HEK293T (cell line): ENCODE measurements around the gene SDHA.

Experiments
- CTCF ChIA-PET: fragments of 350-600 bp; formaldehyde crosslinking; extraction: SDS; loops from one replicate; lab custom pipeline; 2021; ENCODE audit warnings: antibody characterized with exemption, inconsistent platforms; lab: Yijun Ruan, JAX
- POLR2A ChIA-PET: fragments of 350-600 bp; formaldehyde crosslinking; extraction: SDS; loops from one replicate; lab custom pipeline; 2020; ENCODE audit warnings: antibody characterized with exemption, inconsistent platforms; lab: Yijun Ruan, JAX
- DNase-seq: peaks from one replicate; pipeline ENCODE4 v3.0.0; 2012; ENCODE audit warnings: mixed read lengths; ENCODE audit errors: extremely low spot score
- ARNT ChIP-seq: fragments of 450-650 bp; IDR thresholded peaks from 2 replicates; pipeline ENCODE4 v1.6.1; 2017; ENCODE audit warnings: mild to moderate bottlenecking
- BHLHE40 ChIP-seq: fragments of 450-650 bp; IDR thresholded peaks from 2 replicates; pipeline ENCODE4 v1.6.1; 2016; ENCODE audit warnings: mild to moderate bottlenecking, moderate library complexity, borderline replicate concordance
- CTBP1 ChIP-seq: fragments of 450-650 bp; IDR thresholded peaks from 2 replicates; pipeline ENCODE4 v1.6.1; 2016; ENCODE audit warnings: borderline replicate concordance
- ELF4 ChIP-seq: fragments of 450-650 bp; IDR thresholded peaks from 2 replicates; pipeline ENCODE4 v1.6.1; 2017; ENCODE audit warnings: antibody characterized with exemption
- FOXA1 ChIP-seq: fragments of 450-650 bp; IDR thresholded peaks from 2 replicates; pipeline ENCODE4 v1.6.1; 2016; ENCODE audit warnings: mild to moderate bottlenecking
- FOXK2 ChIP-seq: fragments of 450-650 bp; IDR thresholded peaks from 2 replicates; pipeline ENCODE4 v1.6.1; 2016; ENCODE audit warnings: mild to moderate bottlenecking
- FOXM1 ChIP-seq: fragments of 450-650 bp; IDR thresholded peaks from 2 replicates; pipeline ENCODE4 v1.6.1; 2017; ENCODE audit warnings: mild to moderate bottlenecking, borderline replicate concordance
- HDGF ChIP-seq: fragments of 450-650 bp; IDR thresholded peaks from 2 replicates; pipeline ENCODE4 v1.6.1; 2017; ENCODE audit warnings: antibody characterized with exemption, borderline replicate concordance
- L3MBTL2 ChIP-seq: fragments of 450-650 bp; conservative IDR thresholded peaks from 2 replicates; pipeline ENCODE4 v1.6.1; 2016; ENCODE audit warnings: mild to moderate bottlenecking
- LEF1 ChIP-seq: fragments of 450-650 bp; IDR thresholded peaks from 2 replicates; pipeline ENCODE4 v1.6.1; 2017; ENCODE audit warnings: mild to moderate bottlenecking, borderline replicate concordance
- NFRKB ChIP-seq: fragments of 450-650 bp; IDR thresholded peaks from 2 replicates; pipeline ENCODE4 v1.6.1; 2016; ENCODE audit warnings: mild to moderate bottlenecking, moderate library complexity
- SP1 ChIP-seq: fragments of 450-650 bp; IDR thresholded peaks from 2 replicates; pipeline ENCODE4 v1.6.1; 2017
- SUZ12 ChIP-seq: fragments of 450-650 bp; IDR thresholded peaks from 2 replicates; pipeline ENCODE4 v1.6.1; 2016; ENCODE audit warnings: mild to moderate bottlenecking
- TARDBP ChIP-seq: fragments of 450-650 bp; IDR thresholded peaks from 2 replicates; pipeline ENCODE4 v1.6.1; 2016
- ZNF384 ChIP-seq: fragments of 450-650 bp; IDR thresholded peaks from 2 replicates; pipeline ENCODE4 v1.6.1; 2016
- TF ChIP-seq, protein P1 (sequence below): fragments of 450-650 bp; IDR thresholded peaks from 2 replicates; pipeline ENCODE4 v1.6.1; 2016

SDHA gene

DNA sequence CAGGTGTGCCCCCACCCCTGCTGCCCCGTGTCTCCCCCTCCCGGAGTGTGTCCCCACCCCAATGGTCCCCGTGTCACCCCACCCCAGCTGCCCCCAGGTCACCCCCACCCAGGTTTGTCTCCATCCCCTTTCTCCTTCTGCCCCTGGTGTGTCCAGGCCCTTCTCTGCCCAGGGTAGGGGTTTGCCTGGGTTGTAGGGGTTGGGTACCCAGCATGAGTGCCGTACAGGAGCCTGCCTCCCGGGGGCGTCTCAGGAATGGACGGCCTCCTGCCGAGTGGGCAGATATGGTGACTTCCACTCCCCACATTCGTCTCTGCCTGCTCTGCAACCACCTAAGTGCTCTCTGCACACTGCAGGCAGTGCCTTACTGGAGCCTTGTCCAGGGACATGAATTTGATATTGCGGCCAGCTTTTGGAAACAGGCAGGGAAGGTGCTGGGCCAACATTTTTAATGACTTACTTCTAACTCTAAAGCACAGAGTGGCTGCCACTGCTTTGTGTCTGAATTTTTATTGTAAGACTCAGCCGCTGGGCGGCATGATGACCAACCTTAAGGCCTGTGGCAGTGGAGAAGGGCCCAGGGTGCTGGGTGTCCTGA is 20.1 kb upstream of the SDHA start:
- no peak for TF ChIP-seq L3MBTL2
- no peak for TF ChIP-seq NFRKB
- TF ChIP-seq ZNF384 = no peak
- TF ChIP-seq, protein P1, sequence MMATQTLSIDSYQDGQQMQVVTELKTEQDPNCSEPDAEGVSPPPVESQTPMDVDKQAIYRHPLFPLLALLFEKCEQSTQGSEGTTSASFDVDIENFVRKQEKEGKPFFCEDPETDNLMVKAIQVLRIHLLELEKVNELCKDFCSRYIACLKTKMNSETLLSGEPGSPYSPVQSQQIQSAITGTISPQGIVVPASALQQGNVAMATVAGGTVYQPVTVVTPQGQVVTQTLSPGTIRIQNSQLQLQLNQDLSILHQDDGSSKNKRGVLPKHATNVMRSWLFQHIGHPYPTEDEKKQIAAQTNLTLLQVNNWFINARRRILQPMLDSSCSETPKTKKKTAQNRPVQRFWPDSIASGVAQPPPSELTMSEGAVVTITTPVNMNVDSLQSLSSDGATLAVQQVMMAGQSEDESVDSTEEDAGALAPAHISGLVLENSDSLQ = no peak
- TF ChIP-seq SUZ12 = no peak
- no peak for TF ChIP-seq BHLHE40
- TF ChIP-seq FOXM1 = no peak
- no peak for TF ChIP-seq ELF4
- no peak for TF ChIP-seq FOXK2
- TF ChIP-seq HDGF = no peak
- TF ChIP-seq LEF1 = no peak
- TF ChIP-seq ARNT = no peak
- TF ChIP-seq CTBP1 = no peak
- TF ChIP-seq FOXA1 = no peak
- no peak for TF ChIP-seq TARDBP
- no peak for TF ChIP-seq SP1
- POLR2A ChIA-PET = no interaction called here
- peak; percentile 27 for DNase-seq
- CTCF ChIA-PET = no interaction called here

DNA sequence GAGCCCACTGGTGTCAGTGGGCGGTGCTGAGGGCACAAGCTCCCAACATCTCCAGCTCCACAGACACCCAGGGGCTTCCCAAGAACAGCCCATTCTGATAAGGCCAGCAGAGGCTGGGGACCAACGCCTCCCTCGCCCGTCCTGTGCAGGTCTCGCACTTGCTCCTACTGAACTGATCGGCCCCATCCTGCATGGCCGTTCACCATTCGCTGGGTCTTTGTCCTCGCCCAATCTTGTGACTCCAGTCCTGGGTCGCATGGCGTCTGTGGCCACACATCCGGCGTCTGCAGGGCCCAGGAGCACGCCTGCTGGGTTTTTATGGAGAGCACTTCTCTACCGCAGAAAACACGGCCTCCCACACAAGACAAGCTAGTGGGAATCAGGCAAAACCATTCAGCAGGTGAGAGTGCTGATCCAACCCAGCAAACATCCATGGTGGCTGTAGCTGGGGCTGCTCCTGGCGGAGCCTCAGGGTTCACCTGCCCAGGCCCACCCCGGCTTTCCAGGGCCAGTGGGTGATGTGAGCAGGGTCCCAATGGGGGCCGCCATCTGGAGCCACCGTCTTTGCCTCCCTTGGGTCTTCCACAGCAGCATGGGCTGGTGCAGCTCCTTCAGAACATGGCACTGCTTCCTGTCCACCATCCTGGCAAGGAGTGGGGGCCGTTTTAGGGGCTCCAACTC is 19.5 kb upstream of the SDHA start:
- no peak for TF ChIP-seq SP1
- no peak for TF ChIP-seq TARDBP
- TF ChIP-seq HDGF = no peak
- TF ChIP-seq FOXK2 = no peak
- no peak for TF ChIP-seq NFRKB
- TF ChIP-seq SUZ12 = no peak
- no peak for TF ChIP-seq ARNT
- TF ChIP-seq L3MBTL2 = no peak
- TF ChIP-seq BHLHE40 = no peak
- TF ChIP-seq LEF1 = no peak
- TF ChIP-seq, protein P1 = no peak
- TF ChIP-seq ZNF384 = no peak
- TF ChIP-seq ELF4 = no peak
- no peak for TF ChIP-seq FOXA1
- TF ChIP-seq CTBP1 = no peak
- TF ChIP-seq FOXM1 = no peak
- ChIA-PET CTCF (interaction anchor here (0.6 kb wide), 1 partner anchor 9 kb away, joined by 4 read pairs; no protein-coding TSS in a partner anchor), POLR2A (no interaction called here)
- no peak for DNase-seq

DNA sequence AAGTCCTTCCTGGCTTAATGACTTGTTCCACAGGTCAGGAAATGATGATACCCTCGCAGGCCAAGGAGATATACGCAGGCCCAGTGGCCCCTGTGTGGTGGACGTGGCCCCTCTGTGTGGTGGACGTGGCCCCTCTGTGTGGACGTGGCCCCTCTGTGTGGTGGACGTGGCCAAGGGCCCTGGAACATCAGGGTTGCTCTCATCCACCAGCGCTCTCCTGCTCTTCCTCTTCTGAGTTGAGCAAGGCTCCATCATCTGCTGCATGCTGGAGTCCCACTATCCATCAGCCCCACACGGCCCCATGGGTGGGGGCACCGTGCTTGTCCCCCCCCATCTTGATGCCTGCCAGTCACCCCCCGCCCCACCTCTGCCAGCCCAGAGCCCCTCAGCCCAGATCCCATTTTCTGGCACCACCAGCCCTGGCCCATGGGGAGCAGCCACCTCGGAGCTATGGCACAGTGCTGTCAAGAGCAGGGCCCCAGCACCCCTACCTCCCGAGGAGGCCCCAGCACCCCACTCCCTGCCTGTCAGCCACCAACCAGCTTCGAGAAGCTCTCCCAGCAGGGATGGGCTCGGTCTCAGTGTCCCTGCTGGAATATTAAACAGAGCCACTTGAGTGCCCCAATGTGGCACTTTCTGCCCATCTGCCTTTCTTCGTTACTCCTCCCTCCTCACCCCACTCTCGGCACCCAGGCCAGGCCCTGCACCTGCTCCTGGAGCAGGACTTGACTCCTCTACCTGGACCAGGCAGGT is 18.7 kb upstream of the SDHA start:
- no peak for DNase-seq
- POLR2A ChIA-PET = no interaction called here
- CTCF ChIA-PET = interaction anchor here (0.6 to 3.2 kb wide), 2 partner anchors 9 to 11 kb away, joined by 4 to 9 read pairs; no protein-coding TSS in a partner anchor
- TF ChIP-seq, protein P1 = no peak
- TF ChIP-seq FOXA1 = no peak
- no peak for TF ChIP-seq SUZ12
- no peak for TF ChIP-seq ELF4
- TF ChIP-seq NFRKB = no peak
- no peak for TF ChIP-seq FOXK2
- TF ChIP-seq LEF1 = no peak
- TF ChIP-seq FOXM1 = no peak
- TF ChIP-seq ZNF384 = no peak
- TF ChIP-seq HDGF = no peak
- TF ChIP-seq BHLHE40 = no peak
- no peak for TF ChIP-seq L3MBTL2
- no peak for TF ChIP-seq CTBP1
- no peak for TF ChIP-seq TARDBP

DNA sequence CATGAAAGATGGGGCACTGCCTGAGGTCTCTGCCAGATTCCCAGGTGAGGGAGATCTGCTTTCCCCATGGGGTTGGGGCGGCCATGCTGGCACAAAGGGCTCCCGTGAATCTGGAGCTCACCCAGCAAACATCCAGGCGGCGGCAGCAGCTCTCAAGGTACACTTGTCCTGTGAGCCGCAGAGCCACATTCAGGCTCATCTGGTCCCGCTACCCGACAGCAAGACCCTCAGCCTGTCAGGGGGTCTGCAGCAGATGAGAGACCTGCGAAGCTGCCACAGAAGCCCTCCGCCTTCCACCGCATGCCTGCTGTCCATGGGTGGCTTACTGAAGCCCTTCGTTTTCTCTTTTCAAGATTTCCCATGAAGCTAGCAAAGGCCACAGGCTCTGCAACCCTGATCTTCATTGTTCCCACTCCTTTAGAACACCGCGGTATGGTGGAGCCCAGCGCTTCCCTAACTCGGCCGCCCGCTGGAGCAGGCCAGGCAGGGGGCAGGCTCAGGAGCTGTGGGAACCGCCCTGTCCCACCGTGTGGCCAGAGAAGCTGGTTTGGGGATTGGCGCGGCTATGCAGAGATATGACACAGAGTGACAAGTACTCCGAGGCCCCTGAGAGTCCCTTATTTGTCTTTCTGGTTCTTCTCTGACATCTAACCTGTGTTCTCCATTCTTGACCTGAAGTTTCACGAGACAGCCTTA is 18.0 kb upstream of the SDHA start:
- no peak for DNase-seq
- TF ChIP-seq ZNF384 (no peak), BHLHE40 (no peak), SP1 (no peak), SUZ12 (no peak), CTBP1 (no peak), TARDBP (no peak), FOXA1 (no peak), FOXK2 (no peak), LEF1 (no peak), NFRKB (no peak), ELF4 (no peak), L3MBTL2 (no peak), ARNT (no peak), FOXM1 (no peak), HDGF (no peak)
- TF ChIP-seq, protein P1 = no peak
- ChIA-PET POLR2A (interaction anchor here (0.9 kb wide), 1 partner anchor 18 kb away, joined by 3 read pairs; the partner anchor contains the start of genes CCDC127 and SDHA), CTCF (interaction anchor here (3.2 kb wide), 1 partner anchor 12 kb away, joined by 9 read pairs; no protein-coding TSS in a partner anchor)
